HG02840 (cell line): ENCODE data around the gene GPR183.

ENCODE experiments used
- ATAC-seq: cut with Tn5 transposase; IDR thresholded peaks from one replicate; pipeline ENCODE4 v1.9.1; 2021; ENCODE audit warnings: mild to moderate bottlenecking, moderate library complexity, moderate number of reproducible peaks; ENCODE audit not compliant: unreplicated experiment, low FRiP score

Gene GPR183

GRCh38 chr13:99340638-99341037 lies 33.4 kb upstream of the GPR183 start:
- ATAC-seq = no peak

GRCh38 chr13:99339736-99340397 lies 32.7 kb upstream of the GPR183 start:
- no peak for ATAC-seq

GRCh38 chr13:99339230-99339721 lies 32.1 kb upstream of the GPR183 start:
- ATAC-seq = no peak

- peak; percentile 63 for ATAC-seq
These were observed 28.4 kb upstream of the GPR183 start for GRCh38 chr13:99335603-99336002.

DNA sequence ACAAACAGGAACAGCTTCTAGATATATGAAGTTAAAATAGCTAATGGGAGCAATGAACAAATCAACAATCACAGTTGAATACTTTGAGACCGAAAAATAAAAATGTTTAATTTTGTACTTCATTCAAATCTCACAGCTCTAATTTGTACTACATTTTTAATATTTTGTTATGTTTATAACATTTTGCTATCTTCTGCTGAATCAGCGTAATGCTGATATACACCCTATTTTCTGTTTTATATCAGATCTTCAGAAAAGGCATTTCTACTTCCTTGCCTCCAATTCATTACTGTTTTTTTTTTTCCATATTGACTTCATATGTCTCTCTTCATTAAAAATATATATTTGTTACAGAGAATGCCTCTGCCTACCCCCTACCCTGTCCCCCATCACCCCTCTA lies 27.9 kb upstream of the GPR183 start:
- ATAC-seq = no peak

DNA sequence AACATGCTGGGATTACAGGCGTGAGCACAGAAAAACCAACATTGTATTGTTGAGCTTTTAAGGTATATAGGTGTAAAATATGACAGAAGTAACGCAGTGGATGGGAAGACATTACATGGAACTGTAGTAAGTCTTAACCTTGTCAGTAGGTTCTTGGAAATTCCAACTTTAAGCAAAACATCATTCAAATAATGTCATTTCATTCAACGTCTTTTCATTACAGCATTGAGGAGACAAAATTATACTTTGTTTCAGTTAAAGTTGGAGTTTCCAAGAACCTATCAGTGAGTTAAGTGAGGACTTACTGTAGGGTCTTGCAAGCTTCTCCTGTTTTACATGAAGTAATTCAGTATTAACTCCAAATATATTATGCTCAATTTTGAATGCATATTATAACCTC lies 27.0 kb upstream of the GPR183 start:
- ATAC-seq = no peak

GRCh38 chr13:99332456-99332855 lies 25.3 kb upstream of the GPR183 start:
- ATAC-seq = peak; percentile 14

DNA sequence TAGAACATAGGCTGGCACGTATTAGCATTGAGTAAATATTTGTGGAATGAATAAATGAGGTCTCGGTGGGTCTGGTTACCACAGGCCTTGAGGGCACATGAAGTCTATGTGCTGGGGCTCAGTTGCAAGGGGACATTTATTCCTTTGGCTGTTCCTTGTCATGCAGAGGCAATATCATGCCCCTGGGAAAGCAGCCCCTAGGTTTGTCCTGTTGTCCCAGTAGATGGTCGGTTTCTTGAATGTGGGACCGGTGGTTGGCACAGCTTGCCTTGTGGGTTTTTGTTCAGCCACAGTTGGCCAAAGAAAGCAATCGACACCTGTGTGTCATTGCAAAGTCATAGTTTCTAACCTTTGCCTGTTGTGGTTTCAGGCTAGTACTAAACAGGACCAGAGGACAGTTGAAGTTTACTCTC lies 24.7 kb upstream of the GPR183 start:
- ATAC-seq = peak; percentile 73

DNA sequence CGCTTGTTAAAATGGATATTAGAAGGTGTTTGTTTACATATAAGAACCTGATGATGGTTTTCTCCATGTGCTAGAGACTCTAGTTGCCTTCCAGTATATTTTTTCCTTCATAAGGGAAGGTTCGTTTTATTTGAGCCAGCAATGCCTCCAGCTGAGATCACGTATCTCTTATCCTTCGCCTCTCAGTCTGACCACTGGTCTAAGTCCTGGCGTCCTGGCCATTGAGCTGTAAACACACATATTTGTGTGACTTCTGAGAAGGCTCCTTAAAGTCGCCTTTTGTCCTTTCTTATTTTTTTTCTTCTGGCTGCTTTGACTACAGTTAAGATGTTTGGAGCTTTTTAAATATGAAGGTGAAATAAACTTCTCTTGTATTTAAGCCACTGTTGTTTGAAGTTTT lies 23.7 kb upstream of the GPR183 start:
- ATAC-seq = no peak

DNA sequence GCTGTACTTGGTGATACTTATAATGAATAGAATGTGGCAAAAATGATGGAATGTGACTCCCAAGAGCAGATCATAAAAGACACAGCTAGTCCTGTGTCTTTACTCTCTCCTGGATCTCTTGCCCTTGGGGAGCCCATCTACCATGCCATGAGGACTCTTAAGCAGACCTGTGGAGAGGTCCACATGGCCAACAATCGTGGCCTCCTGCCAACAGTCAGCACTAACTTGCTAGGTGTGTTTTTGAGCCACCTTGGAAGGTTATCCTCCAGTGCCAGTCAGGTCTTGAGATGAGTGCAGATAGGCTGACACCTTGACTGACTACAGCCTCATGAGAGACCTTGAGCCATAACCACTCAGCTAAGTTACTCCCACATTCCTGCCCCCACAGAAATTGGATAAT lies 22.3 kb upstream of the GPR183 start:
- ATAC-seq = no peak

DNA sequence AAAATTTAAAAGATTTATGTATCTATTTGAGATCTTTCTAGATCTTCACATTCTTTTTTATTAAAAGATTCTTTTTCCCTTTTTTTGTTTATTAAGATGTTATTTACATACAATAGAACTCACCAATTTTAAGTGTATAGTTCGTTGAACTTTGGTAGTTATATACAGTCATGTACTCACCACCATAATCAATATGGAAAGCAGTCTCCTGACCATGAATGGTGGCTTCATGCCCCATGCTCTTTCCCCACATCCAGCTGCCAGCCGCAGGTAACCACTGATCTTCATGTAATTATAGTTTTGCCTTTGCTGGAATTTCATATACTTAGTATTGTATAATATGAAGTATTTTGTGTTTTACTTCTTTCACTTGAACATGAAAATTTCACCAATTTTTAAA lies 20.6 kb upstream of the GPR183 start:
- no peak for ATAC-seq

GRCh38 chr13:99327126-99327525 lies 19.9 kb upstream of the GPR183 start:
- no peak for ATAC-seq

GRCh38 chr13:99326012-99326411 lies 18.8 kb upstream of the GPR183 start:
- ATAC-seq = no peak

GRCh38 chr13:99323488-99323887 lies 16.3 kb upstream of the GPR183 start:
- no peak for ATAC-seq

DNA sequence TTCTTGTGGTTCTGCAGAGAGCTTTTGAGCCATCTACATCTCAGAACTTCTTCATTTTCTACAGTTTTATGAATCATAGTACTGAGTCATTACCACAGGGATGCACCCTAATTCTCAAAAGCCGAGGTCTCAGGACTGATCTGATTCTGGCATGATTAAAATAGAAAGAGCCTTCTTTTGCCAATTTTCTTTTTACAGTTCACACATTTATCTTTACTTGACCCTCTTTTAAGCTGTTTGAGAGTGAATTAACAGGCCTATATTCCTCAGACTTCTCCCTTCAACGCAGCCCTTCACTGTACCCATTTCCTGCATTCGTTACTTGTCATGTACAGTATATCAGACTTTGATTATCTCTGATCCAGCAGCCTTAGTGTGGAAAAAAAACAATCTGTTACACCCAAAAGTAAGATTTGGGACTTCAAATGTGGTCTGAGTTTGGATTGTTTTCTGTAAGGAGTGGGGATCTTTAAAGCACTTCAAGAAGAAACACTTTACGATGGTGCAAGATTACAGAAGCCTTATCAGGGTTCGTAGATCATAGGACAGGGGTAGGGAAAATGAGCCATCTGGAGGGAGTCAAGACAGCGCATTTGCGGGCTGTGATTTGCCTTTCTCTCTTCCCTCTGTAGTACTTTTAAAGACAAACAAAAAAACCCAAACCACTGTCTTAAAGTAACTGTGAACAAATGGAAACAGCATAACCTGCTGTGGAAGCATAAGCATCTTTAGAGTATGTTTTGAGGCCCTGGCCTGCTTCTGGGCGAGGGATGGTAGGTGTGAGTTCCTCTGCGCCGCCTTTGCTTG lies 15.3 kb upstream of the GPR183 start:
- peak; percentile 67 for ATAC-seq

DNA sequence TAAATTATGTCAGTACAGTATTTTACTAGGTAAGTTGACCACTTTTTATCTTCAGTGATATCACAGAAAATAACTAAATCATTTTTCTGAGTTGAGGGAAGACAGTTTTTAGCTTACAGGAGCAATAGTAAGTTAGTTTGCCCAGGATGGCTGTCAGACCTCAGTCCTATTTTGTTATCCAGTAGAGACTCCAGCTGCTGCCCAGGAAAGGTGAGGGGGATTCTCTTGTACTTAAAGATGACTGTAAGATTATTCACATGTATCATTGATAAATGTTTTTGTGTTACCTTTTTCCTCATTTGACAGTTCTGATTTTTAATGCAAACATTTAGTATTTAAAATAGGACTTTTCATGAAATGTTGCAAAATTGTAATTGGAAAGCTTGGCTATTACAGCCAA lies 14.5 kb upstream of the GPR183 start:
- ATAC-seq = no peak

DNA sequence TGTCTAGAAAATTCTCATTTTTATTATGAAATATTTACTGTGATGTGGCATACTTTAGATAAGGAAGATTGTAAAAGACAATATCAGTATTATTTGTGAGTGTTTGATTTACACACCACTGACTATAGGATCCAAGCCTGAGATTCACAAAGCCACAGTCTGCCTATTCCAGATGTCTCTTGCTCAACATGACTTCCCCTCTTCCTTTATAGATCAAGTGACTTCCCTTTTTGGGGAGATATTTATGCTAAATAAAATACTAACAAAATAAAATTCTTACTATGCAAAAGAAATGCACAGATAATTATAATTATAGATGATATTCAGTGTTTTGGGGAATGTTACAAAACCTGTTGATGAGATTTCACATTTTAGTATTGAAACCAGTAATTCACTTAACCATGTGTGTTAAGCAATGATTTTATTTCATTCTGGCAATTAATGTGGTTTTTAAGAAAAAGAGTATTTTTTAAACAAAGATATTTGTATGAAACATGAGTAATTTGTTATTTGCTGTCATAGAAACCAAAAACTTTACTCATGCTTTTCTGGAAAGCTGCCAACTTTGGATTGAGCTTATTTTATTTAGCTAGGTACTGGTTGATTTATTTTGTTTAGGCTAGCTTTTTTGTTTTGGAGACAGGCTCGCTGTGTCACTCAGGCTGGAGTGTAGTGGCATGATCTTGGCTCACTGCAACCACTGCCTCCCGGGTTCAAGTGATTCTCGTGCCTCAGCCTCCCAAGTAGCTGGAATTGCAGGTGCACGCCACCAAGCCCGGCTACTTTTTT lies 13.7 kb upstream of the GPR183 start:
- ATAC-seq = no peak

- no peak for ATAC-seq
These were observed 9.6 kb upstream of the GPR183 start for GRCh38 chr13:99316657-99317256.

DNA sequence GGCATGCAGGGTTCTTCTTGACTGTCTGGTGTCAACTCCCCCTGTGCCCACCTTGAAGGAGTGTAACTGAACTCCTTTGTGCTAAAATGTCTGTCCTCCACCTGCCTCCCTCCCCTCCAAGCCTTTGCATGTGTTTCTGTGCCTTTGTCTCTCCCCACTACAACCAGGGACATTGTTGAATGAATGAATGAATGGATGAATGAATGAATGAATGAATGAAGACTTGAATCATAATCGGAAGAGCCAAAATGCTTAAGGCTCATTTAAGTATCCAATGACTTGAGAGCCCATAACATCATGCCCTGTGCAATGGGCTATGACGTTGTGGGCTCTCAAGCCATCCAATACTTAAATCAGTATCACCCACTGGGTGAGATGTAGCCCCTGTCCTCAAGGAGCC lies 9.0 kb upstream of the GPR183 start:
- ATAC-seq = no peak

- no peak for ATAC-seq
These were observed 8.0 kb upstream of the GPR183 start for GRCh38 chr13:99315186-99315585.
